HG03521 (cell line): ENCODE measurements around the gene TSPAN12.
"Not testable (repeated sequence)": the region's sequence is repeated elsewhere in the genome, so short reads cannot be mapped to it uniquely, and the experiment has no call there.

ENCODE experiments used
- ATAC-seq: cut with Tn5 transposase; IDR thresholded peaks from one replicate; pipeline ENCODE4 v1.9.1; 2021; ENCODE audit warnings: mild to moderate bottlenecking, moderate library complexity; ENCODE audit not compliant: unreplicated experiment

The TSPAN12 gene

GRCh38 chr7:120807390-120807789 is 50.6 kb downstream of the TSPAN12 start:
- no peak for ATAC-seq

DNA sequence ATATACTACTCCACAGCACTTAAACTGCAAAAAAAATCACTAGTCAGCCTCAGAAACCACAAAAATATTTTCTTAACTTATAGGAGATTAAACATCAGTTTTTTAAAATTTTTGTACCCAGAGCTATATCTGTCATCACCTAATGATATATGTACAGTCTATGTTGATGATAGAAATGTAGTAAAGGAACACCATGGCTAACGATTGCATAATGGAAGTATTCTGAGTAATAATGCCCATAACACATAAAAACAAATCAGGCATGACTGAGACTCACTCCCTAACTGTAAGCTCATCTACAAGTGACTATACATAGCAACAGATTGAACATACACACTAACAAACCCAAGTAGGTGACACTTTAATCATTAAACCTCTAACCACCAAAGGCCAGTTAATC is 51.3 kb downstream of the TSPAN12 start:
- ATAC-seq: no peak

DNA sequence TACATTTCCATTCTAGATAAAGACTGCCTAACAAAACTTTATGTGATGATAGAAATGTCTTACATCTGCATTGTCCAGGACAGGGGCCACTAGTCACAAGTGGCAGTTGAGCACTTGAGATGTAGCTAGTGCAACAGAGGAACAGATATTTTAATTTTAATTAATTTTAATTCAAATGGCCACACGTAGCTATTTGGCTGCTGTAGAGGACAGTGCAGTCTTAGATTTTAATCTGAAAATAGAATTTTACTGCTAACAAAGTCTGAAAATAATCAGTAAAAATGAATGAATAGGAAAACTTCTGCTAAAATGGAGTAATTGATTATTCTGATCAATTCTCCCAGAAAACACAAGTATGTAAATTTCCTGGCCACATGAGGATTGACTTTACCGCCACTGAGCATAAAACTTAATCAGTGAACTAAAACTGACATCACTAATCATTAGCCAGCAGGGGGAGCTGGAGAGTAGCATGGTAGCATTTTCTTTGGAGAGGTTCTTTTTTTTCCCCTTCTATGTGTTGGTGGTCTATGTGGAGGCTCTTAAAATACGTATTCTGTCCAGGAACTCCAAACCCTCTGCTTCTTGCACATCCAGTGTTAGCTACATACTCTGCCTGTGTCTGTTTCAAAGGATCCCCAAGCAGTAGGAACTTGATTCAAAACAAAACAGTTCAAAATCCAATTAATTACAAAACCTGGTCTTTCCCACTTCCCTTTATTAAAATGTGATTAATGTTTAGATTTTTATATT is 52.1 kb downstream of the TSPAN12 start:
- ATAC-seq: peak; percentile 57

DNA sequence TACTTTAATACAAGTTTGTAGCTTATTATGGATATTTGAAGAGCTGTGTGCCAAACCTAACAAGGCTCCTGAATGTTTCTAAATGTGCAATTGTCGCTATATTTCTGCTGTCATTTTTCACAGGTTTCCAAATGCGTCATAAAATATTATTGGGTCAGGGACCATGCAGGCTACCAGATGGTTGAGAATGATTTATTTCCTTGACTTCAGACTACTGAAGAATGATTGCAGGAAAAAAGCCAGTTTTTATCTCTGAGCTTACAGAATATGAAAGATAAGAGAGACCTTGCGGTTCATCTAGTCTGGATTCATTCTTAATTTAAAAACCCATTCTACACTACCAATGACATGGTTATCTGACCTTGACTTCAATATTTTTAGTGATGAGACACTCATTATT is 55.2 kb downstream of the TSPAN12 start:
- no peak for ATAC-seq

DNA sequence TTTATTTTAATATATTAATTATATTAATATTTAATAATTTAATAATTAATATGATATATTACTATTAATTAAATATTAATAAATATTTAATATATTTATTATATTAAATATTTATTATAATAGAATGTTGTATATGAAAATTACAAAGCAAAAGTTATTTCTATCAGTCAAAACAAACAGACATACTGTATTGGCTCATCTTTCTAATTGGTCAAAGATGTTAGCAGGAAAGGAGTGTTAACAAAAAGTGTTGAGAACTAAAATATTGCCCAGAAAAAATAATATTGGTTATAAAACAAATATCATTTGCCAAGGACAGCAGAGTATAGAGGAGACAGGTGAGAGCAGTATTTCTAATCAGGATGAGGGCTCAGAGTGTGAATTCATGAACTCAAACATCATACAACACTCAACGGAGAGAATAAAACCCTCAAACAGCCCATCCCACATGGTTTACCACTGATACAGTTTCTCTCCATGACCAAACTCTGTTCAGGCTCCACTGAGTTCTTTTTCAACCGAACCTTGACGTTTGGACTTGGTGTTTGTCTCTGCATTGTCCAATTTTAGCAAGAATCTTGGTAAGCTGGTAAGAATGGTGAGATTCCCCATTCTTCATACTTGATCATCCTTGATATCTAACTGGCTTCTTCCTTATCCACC is 58.0 kb downstream of the TSPAN12 start:
- ATAC-seq: no peak

DNA sequence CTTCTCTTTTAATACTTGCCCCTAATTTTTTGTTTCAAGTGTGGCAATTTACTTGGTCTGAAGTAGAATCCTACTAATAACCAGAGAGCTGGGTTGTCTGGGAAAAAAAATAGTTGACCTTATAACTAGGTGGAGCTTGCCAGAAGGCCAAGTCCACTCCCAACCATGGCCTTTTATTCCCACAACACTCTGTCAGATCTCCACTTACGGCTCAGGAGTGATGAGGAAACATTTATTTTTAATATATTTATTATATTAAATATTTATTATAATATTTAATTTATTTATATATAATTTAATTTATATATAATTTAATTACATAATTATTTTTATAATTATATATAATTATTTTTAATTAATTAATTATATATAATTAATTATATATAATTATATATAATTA is 58.8 kb downstream of the TSPAN12 start:
- ATAC-seq: no peak

DNA sequence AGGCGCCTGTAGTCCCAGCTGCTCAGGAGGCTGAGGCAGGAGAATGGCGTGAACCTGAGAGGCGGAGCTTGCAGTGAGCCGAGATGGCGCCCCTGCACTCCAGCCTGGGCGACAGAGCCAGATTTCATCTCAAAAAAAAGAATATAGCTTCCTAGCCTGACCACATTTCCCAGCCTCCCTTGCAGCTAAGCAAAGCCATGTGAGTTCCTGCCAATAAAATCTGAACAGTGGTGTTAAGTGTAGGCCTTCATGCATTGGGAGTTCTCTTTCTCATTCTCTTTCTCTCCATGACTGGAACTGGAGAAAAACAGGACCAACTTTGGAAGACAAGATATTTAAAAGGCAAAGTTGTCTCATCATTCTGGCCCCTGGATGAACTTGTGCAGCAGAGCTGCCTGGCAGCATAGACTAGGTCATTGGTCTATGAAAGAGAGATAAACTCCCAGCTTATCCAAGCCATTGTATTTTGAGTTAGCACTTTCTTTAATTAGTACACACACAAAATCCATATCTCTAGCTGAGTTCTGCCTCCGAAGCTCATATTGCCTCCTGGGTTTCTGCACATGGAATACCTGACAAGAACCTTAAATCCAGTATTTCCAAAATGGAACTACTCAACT is 60.8 kb downstream of the TSPAN12 start:
- ATAC-seq: no peak

GRCh38 chr7:120794106-120794729 is 63.7 kb downstream of the TSPAN12 start:
- ATAC-seq: no peak

- ATAC-seq: no peak
Measured at GRCh38 chr7:120793213-120793936, 64.6 kb downstream of the TSPAN12 start.

GRCh38 chr7:120792861-120793130 is 65.1 kb downstream of the TSPAN12 start:
- no peak for ATAC-seq

DNA sequence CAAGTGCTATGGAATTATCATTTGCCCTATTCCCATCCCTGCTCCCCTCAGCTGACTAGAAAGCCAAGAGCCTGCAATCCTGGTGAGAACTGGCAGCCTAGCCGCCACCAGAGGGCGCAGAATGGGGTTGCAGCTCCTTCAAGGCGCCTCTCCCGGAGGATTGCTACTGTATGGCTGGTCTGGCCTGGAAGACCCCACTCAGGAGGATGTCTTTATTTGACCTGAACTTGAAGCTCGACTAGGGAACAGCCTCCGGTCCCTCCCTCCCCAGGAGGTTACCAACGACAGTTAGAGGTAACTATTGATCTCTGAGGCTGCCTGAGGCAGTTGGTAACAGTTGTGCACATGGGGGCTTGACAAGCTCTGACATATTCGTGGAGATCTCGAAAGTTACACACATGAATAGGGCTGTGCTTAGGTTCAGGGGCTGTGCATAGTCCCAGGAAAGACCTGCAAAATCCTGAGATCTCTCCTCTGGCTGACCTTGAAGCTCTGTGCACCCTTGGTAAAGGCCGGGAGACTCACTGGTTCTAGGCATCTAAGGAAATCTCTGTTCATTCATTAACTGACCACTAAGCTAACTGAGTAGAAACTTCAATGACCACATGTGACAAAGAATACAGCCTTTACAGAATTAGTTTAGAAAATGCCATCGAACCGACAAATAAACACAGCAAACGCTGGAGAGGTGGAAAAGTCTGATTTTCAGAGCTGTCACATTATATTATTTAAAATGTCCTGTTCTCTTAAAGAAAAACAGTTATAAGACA is 65.7 kb downstream of the TSPAN12 start:
- peak; percentile 92 for ATAC-seq

DNA sequence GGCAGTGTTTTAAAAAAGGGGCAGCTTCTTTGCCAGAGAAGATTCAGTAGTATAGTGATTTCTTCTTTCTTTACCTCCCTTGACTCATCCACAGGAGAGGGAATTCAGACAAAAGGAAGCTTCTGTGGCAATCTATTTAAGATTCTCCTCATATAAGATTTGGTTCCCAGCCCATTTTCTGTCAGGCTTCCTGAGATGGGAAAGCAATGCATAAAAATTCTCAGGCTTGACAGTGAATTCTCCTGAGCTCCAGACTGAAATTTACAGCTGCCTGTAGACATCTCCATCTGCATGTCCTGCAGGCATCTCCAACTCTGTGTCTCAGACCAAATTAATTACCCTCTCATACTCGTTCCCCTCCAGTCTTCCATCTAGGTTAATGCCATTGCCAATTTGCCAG is 72.8 kb downstream of the TSPAN12 start:
- no peak for ATAC-seq

- no peak for ATAC-seq
Measured at GRCh38 chr7:120783721-120784120, 74.2 kb downstream of the TSPAN12 start.

DNA sequence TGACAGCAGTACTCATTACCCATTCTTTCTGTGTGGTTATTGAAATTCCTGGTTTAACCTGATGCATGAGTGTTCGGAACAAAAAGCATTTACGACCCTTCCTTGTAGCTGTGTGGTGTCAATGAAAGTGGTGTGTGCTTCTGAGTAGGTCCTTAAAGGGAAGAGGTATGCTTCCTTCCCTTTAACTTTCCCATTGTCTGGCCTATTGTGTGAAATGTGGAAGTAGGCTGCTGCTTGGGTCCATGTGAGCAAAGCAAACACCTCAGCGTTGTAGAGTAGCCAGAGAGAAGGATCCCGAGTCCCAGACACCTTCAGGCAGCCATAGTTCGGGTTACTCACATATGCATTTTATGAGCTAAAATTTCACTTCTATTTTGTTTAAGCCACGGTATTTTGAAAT is 74.7 kb downstream of the TSPAN12 start:
- ATAC-seq: no peak

DNA sequence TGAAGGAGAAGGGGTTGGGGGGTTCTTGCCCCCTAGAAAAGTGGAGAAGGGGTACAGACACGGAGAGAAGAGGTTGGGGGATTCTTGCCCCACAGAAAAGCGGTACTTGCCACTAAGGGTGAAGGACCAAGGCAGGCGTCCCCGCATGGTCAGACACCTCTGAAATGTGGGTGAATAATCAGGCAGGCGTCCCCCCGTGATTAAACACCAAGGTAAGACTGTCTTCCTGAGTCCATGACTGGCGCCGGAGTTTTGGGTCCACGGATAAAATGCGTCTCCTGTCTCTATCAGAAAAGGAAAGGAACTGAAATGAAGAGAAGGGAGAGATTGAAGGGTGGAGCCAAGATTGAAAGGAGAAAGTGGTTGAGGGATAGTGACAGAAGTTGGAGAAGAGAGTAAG is 76.0 kb downstream of the TSPAN12 start:
- ATAC-seq: not testable (repeated sequence)

DNA sequence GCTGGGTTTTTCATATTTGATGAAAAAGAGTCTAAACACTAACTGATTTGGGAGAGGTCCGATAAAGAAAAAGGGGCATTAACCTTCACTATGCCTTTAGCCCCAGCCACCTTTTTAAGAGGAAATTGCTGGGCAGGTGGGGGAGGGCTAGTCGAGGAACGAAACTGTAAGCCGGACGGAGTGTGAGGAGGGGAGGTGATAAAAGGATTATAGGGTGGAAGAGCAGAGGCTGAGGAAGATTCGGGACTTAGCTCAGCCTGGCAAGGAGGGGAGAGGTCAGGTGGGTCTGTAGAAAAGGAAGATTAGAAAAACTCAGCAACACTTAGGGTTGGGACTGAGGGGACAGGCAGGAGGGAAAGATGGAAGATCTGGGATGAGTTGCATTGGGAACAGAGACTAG is 77.0 kb downstream of the TSPAN12 start:
- no peak for ATAC-seq

DNA sequence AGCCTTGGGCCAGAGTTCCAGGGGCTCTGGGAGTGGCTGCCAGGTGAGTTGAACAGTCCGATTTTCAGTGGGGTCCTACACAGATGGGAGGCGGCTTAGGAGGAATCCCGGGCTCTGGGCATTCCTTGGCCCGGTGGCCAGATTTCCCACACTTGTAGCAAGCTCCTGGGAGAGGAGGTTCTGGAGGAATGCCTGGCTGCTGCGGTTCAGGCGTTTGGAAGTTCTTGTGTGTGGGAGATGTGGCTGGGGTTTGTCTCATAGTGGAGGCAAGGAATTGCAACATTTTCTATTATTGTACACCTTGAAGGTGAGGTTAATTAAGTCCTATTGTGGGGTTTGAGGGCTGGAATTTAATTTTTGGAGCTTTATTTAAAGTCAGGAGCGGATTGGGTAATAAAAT is 77.5 kb downstream of the TSPAN12 start:
- ATAC-seq: not testable (repeated sequence)

DNA sequence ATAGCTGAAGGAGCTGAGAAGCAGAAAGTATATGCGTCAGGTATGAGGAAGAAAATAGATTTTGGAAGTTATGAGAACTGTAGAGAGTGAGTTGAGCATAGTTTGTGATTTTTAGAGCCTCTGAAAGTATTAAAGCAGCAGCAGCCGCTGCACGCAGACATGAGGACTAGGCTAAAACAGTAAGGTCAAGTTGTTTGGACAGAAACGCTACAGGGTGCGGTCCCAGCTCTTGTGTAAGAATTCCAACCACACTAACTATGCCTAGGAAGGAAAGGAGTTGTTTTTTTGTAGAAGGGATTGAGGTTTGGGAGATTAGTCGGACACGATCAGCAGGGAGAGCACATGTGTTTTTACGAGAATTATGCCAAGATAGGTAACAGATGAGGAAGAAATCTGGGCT is 78.9 kb downstream of the TSPAN12 start:
- ATAC-seq: not testable (repeated sequence)

GRCh38 chr7:120775755-120776154 is 82.2 kb downstream of the TSPAN12 start:
- ATAC-seq: no peak

DNA sequence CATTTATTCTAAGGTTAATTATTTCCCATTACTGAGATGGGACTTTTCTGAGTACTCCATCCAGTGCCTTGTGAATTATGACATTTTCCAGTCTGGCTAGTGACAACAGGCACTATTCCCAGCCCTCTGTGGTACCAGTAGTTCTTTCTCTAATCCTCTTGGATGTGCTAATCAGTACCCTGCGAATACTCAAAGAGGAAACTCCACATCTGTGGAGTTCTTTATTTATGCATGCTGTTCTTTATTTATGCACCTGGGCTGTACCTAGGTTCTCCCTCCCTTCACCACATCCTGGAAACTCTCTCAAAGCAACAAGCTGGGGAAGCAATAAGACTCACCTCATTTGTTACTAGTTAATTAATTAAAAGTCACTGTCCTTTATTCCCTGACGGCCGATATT is 83.5 kb downstream of the TSPAN12 start:
- ATAC-seq: no peak

- ATAC-seq: no peak
Measured at GRCh38 chr7:120770206-120770605, 87.7 kb downstream of the TSPAN12 start.
